HepG2 (cell line): ENCODE measurements around the gene STYXL1. TPM values are rescaled to one million over a fixed set of nuclear protein-coding genes. Genes with fewer than 3 reads are reported as not detected.
A peak's percentile ranks its signal among the peaks of the same experiment; 100 is the strongest.

ENCODE experiments used
- ATAC-seq: fragments of 200-7000 bp; cut with Tn5 transposase; 3 replicates; pipeline ENCODE4 v1.9.1; 2020; ENCODE audit warnings: mild to moderate bottlenecking, moderate library complexity
- BruUV-seq: library from RNA; stranded (reverse); fragments of 400-500 nt; replicated peaks from 2 replicates; lab custom pipeline; 2021; lab: Mats Ljungman, UMichigan
- CTCF ChIA-PET: fragments of 300-600 bp; formaldehyde crosslinking; extraction: SDS; loops from one replicate; lab custom pipeline; 2021; ENCODE audit warnings: low total read pairs, inconsistent platforms, low intra/inter-chr PET ratio; lab: Yijun Ruan, JAX
- POLR2A ChIA-PET: fragments of 350-600 bp; sonication (Branson Sonifier 250); formaldehyde crosslinking; loops from one replicate; lab custom pipeline; 2020; ENCODE audit warnings: antibody characterized with exemption, inconsistent platforms; lab: Yijun Ruan, JAX
- DNase-seq: peaks from one replicate; pipeline ENCODE4 v3.0.0-alpha.2; 2015; ENCODE audit warnings: low spot score
- FAIRE-seq: peaks from 3 replicates; lab custom pipeline; 2011; peaks lifted over from hg19 to GRCh38; lab: Jason Lieb, UNC
- H2AFZ ChIP-seq: one replicate; pipeline ENCODE4 v1.6.1; 2011; ENCODE audit warnings: low read length, inconsistent platforms
- H3K27ac ChIP-seq: fragments of 300-600 bp; 3 replicates; pipeline ENCODE4 v1.8.0; 2011; ENCODE audit warnings: mixed run types, mild to moderate bottlenecking, mixed read lengths, low read length, inconsistent platforms; ENCODE audit not compliant: insufficient read depth; ENCODE audit errors: extremely low read length
- H3K27me3 ChIP-seq, 2 experiments: fragments of 200-600 bp in 1 of 2; 2 replicates in 1 of 2; 3 replicates in 1 of 2; pipeline versions ENCODE4 v1.6.0 to v1.8.0; 2011; ENCODE audit warnings: low read length in 2 of 2, mild to moderate bottlenecking in 2 of 2, moderate library complexity in 2 of 2, inconsistent platforms in 1 of 2; ENCODE audit not compliant: insufficient read depth in 2 of 2, control insufficient read depth in 1 of 2
- H3K36me3 ChIP-seq, 2 experiments: fragments of 200-600 bp in 1 of 2; replicated peaks in 1 of 2; 2 replicates in 1 of 2; 3 replicates in 1 of 2; pipeline versions ENCODE4 v1.5.1 to v1.8.0; 2011; ENCODE audit warnings: low read length in 2 of 2, inconsistent platforms in 1 of 2; ENCODE audit not compliant: insufficient read depth in 2 of 2, control insufficient read depth in 1 of 2
- H3K4me1 ChIP-seq: 2 replicates; pipeline ENCODE4 v1.5.1; 2012; ENCODE audit warnings: low read length, inconsistent platforms; ENCODE audit not compliant: insufficient read depth
- H3K4me2 ChIP-seq: 2 replicates; pipeline ENCODE4 v1.6.0; 2011; ENCODE audit warnings: low read depth, low read length, inconsistent platforms
- H3K4me3 ChIP-seq, 3 experiments: fragments of 200-600 bp in 1 of 3; sonication (generic), shearing (Covaris generic) in 1 of 3; replicated peaks in 1 of 3; 2 replicates each; pipeline ENCODE4 v1.5.1; 2011 to 2016; ENCODE audit warnings: low read length in 3 of 3, inconsistent platforms in 2 of 3, low read depth in 2 of 3, mild to moderate bottlenecking in 2 of 3, control low read depth in 1 of 3, mixed read lengths in 1 of 3; ENCODE audit not compliant: insufficient read depth in 1 of 3
- H3K79me2 ChIP-seq: one replicate; pipeline ENCODE4 v1.6.1; 2011; ENCODE audit warnings: low read length, inconsistent platforms; ENCODE audit not compliant: insufficient read depth
- H3K9ac ChIP-seq: 2 replicates; pipeline ENCODE4 v1.6.0; 2011; ENCODE audit warnings: mild to moderate bottlenecking, low read depth, low read length, inconsistent platforms; ENCODE audit not compliant: insufficient read depth
- H3K9me3 ChIP-seq: 2 replicates; pipeline ENCODE4 v1.5.1; 2012; ENCODE audit warnings: mild to moderate bottlenecking, low read length
- H4K20me1 ChIP-seq: 2 replicates; pipeline ENCODE4 v1.6.0; 2011; ENCODE audit warnings: inconsistent platforms, mild to moderate bottlenecking, low read length, moderate library complexity; ENCODE audit not compliant: insufficient read depth
- AGO2 ChIP-seq: fragments of 200-400 bp; formaldehyde crosslinking; optimal IDR thresholded peaks from 2 replicates; pipeline ENCODE3; 2017; ENCODE audit warnings: mild to moderate bottlenecking, low read depth, low read length, moderate library complexity
- HIC2 ChIP-seq: sonication (generic); formaldehyde crosslinking; IDR thresholded peaks from 2 replicates; pipeline ENCODE4 v1.9.0; 2022; ENCODE audit warnings: low read depth, missing genetic modification reagents
- SIN3A ChIP-seq: IDR thresholded peaks from 2 replicates; pipeline ENCODE4 v1.6.1; 2011; ENCODE audit warnings: low read depth, mild to moderate bottlenecking, control low read depth, low read length, borderline replicate concordance
- ZBTB33 ChIP-seq: sonication (generic); formaldehyde crosslinking; IDR thresholded peaks from 2 replicates; pipeline ENCODE4 v1.4.0; 2020; ENCODE audit warnings: missing genetic modification reagents
- ZBTB49 ChIP-seq: sonication (generic); formaldehyde crosslinking; IDR thresholded peaks from 2 replicates; pipeline ENCODE4 v1.4.0; 2020; ENCODE audit warnings: missing genetic modification reagents, borderline replicate concordance
- WGBS: methylation state at CpG from one replicate; pipeline ENCODE4 v1.1.6; 2017; ENCODE audit warnings: low lambda C conversion rate; 5-methylcytosine and 5-hydroxymethylcytosine counted together
- in situ Hi-C: cut with HindIII; loops from 2 replicates; pipeline ENCODE4 v1.10.0; 2017; ENCODE audit warnings: low pct_unique_long_range_greater_than_20kb; ENCODE audit not compliant: extremely low pct_ligation_motif_present
- intact Hi-C: fragments of 100-400 bp; cut with micrococcal nuclease; formaldehyde crosslinking; loops from one replicate; pipeline ENCODE4 v1.10.0; 2022; ENCODE audit not compliant: unreplicated experiment
- polyA plus RNA-seq, 8 experiments: library from polyadenylated mRNA; depleted of rRNA in 3 of 8; stranded (reverse) in 7 of 8; unstranded in 1 of 8; fragments of >200 nt; fragmentation: Illumina TruSeq in 4 of 8; extraction: Trizol in 4 of 8; gene quantifications; 2 replicates each; pipeline versions ENCODE4 v1.2.1 to v1.2.3, GENCODE V29; 2011 to 2016; ENCODE audit warnings: low read depth in 4 of 8, missing spikeins in 1 of 8, mixed read lengths in 1 of 8; ENCODE audit not compliant: insufficient read depth in 1 of 8
- total RNA-seq, 5 experiments: library from RNA; depleted of rRNA; stranded (reverse); fragments of >200 nt; fragmentation: Illumina TruSeq; extraction: Trizol; gene quantifications; 2 replicates each; pipeline ENCODE4 v1.2.3, GENCODE V29; 2016; ENCODE audit warnings: low read depth in 1 of 5

STYXL1 gene
- total and polyA plus RNA-seq, 2 of the 13 experiments (the other 11 are each of a cell fraction or from before 2014, with no cell fraction given), result 23.9 to 38.3 TPM

- TF ChIP-seq ZBTB49, result no peak
- TF ChIP-seq HIC2 (CRISPR knock-in tag), result no peak
- TF ChIP-seq, all 625 proteins: peak for 0
These were observed 51.3 kb downstream of the STYXL1 start (continued) for GRCh38 chr7:75996476-75996875.

GRCh38 chr7:75995996-75996395, 51.8 kb downstream of the STYXL1 start:
- no peak overlapping the region for H3K4me3 ChIP-seq
- in situ Hi-C loops, result no loop called here
- no peak overlapping the region for H2AFZ ChIP-seq
- H3K4me2 ChIP-seq, result no peak overlapping the region
- H3K4me1 ChIP-seq, result peaks cover 25% of the 10 kb centered on the region
- CTCF ChIA-PET, result no interaction called here
- ATAC-seq, result no peak
- POLR2A ChIA-PET, result no interaction called here
- no peaks in the 10 kb centered on the region for H3K9me3 ChIP-seq
- intact Hi-C loops, result no loop called here
- BruUV-seq, result no TSS peak
- no peaks in the 10 kb centered on the region for H4K20me1 ChIP-seq
- no peaks in the 10 kb centered on the region for H3K27me3 ChIP-seq
- H3K36me3 ChIP-seq, result peaks cover 2 to 16% of the 10 kb centered on the region in 2 experiments; a peak in 4 of 5 replicates
- WGBS, result 100% methylated on average over 3 of the region's 5 CpGs
- no peak overlapping the region for H3K9ac ChIP-seq
- H3K79me2 ChIP-seq, result peaks cover 2% of the 10 kb centered on the region
- no peak overlapping the region for H3K27ac ChIP-seq
- no peak for FAIRE-seq
- DNase-seq, result no peak
- no peak for TF ChIP-seq SIN3A
- TF ChIP-seq AGO2, result no peak
- peak; percentile 97 for TF ChIP-seq ZBTB33 (CRISPR knock-in tag)
